Progenitor cell of endocrine pancreas (in vitro differentiated cells): ENCODE measurements around the gene LSM14A. TPM values are rescaled to one million over a fixed set of nuclear protein-coding genes. Genes with fewer than 3 reads are reported as not detected.

Experiments
- DNase-seq: peaks from one replicate; pipeline ENCODE4 v3.0.0; 2021; ENCODE audit warnings: low spot score; ENCODE audit not compliant: unreplicated experiment
- H3K27ac Mint-ChIP-seq: 2 replicates; pipeline ENCODE4 v1.8.0; 2021; ENCODE audit warnings: mild to moderate bottlenecking, moderate library complexity, mixed read lengths
- H3K27me3 Mint-ChIP-seq: 2 replicates; pipeline ENCODE4 v1.8.0; 2021; ENCODE audit warnings: mixed read lengths
- H3K36me3 Mint-ChIP-seq: 2 replicates; pipeline ENCODE4 v1.8.0; 2022; ENCODE audit warnings: mixed read lengths; ENCODE audit not compliant: insufficient read depth
- H3K4me1 Mint-ChIP-seq: 2 replicates; pipeline ENCODE4 v1.8.0; 2021; ENCODE audit warnings: low read depth, mixed read lengths
- H3K4me3 Mint-ChIP-seq: 2 replicates; pipeline ENCODE4 v1.8.0; 2021; ENCODE audit warnings: low read depth, mild to moderate bottlenecking, moderate library complexity, mixed read lengths
- H3K9me3 Mint-ChIP-seq: 2 replicates; pipeline ENCODE4 v1.8.0; 2021; ENCODE audit warnings: low read depth, mixed read lengths
- CTCF ChIP-seq: fragments of 200-600 bp; sonication (generic); IDR thresholded peaks from one replicate; pipeline ENCODE4 v1.5.0; 2021; ENCODE audit warnings: antibody characterized with exemption, mild to moderate bottlenecking; ENCODE audit not compliant: unreplicated experiment
- total RNA-seq: library from RNA; stranded (reverse); gene quantifications from 2 replicates; pipeline ENCODE4 v1.2.1, GENCODE V29; 2021

Gene LSM14A
- total RNA-seq, 1 donor from 2014 or later: 133 TPM

DNA sequence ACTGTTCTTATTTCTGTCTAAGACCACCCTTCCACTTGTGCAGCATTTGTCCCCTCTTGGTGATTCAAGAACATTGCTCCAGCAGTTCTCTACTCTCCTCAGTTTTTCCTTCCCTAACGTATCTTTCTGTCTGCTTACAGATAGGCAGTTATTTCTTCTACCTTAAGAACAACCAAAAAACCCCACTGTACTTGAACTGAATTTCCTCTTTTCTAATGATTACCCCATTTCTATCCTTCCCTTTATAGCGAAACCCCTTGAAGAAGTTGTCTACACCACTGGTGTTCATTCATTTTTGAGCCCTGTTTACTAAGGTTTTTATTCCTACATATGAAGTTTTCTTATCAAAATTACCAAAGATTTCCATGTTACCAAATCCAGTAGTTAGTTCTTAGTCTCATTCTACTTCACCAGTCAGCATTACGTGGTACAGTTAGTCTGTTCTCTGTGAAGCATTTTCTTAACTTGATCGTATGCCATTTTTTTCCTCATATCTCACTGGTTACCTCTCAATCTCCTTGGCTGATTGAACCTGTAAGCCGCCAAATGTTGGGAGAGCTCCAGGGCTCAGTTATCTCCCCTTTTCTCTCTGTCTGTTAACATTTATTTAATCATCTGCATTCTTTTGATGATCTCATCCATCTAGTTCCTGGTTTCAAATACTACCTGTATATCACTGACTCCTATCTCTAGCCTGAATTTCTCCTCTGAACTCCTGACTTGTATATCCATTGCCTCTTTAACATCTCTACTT lies 9.0 kb downstream of the LSM14A start:
- no peak for TF ChIP-seq CTCF
- Mint-ChIP-seq H3K4me3 (no peak overlapping the region), H3K27ac (peak overlapping the region; percentile 44), H3K9me3 (no peaks in the 10 kb centered on the region), H3K27me3 (no peaks in the 10 kb centered on the region), H3K36me3 (peaks cover 3% of the 10 kb centered on the region), H3K4me1 (peaks cover 48% of the 10 kb centered on the region)
- no peak for DNase-seq

DNA sequence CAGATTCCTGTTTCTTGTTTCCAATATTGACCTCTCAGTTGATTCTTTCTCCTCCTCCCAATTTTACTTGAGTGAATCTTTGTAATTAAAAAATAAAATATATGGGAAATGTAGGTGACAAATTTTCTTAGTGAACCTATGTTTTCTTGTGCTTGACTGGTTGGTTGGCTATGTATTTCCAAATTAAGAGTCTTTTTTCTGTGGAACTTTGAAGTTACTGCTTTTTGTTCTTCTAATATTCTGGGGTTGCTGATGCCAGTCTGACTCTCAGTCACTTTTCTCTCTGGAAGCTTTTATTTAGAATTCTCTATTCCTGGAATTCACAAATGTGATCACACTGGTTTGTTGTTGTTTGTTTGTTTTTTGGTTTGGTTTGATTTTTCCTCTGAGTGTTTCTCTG lies 9.8 kb downstream of the LSM14A start:
- Mint-ChIP-seq H3K36me3 (peaks cover 3% of the 10 kb centered on the region), H3K4me1 (peaks cover 41% of the 10 kb centered on the region)

DNA sequence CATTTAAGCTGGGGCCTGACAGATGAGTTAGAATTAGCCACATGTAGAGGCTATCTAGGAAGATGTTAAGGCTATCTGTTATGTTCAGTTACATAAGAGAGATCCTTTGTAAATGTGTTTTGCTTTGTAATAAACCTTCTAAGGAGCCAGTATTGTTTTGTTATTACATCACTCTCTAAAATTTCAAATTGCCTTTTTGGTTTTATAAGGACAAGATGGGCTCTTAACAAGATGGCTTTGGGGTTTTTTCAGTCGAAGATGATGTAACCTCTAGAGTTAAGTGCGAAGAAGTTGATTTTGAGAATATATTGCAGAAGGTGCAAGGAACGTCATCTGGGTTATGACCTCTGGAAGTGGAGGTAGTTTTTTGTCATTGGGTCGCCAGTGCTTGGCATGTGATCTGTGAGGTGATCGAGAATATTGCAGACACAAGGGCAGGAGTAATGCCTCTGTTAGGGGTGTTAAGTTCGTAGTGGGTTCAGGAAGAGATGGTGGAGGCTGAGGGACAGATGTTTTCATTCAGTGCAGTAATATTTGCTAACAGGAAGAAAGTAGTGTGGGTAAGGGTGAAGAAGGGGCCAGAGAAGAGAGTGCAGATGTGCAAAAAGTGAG lies 12.7 kb downstream of the LSM14A start:
- Mint-ChIP-seq H3K4me3 (no peak overlapping the region), H3K4me1 (peaks cover 31% of the 10 kb centered on the region), H3K9me3 (no peaks in the 10 kb centered on the region), H3K27ac (peak overlapping the region; percentile 9), H3K36me3 (peaks cover 2% of the 10 kb centered on the region), H3K27me3 (no peaks in the 10 kb centered on the region)
- DNase-seq: no peak
- TF ChIP-seq CTCF: no peak

More for the DNA sequence above, 9.8 kb downstream of the LSM14A start:
- H3K27me3 Mint-ChIP-seq: no peaks in the 10 kb centered on the region
- peak overlapping the region; percentile 51 for H3K27ac Mint-ChIP-seq
- no peak for DNase-seq
- no peaks in the 10 kb centered on the region for H3K9me3 Mint-ChIP-seq
- TF ChIP-seq CTCF: no peak
- no peak overlapping the region for H3K4me3 Mint-ChIP-seq

DNA sequence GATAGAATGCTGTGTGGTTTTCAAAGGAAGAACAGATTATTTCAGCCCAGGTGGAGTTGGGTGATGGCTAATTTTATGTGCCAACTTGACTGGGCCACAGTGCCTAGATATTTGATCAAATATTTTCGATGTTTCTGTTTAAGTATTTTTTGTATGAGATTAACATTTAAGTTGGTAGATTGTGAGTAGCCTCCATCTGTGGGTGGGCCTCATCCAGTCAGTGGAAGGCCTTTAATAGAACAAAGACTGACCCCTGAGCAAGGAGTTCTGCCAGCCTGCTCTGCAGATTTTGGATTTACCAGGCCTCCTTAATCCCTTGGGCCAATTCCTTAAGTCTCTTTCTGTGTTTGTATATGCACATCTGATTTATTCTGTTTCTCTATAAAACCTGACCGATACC lies 13.9 kb downstream of the LSM14A start:
- DNase-seq: no peak
- Mint-ChIP-seq H3K4me3 (no peak overlapping the region), H3K27me3 (no peaks in the 10 kb centered on the region), H3K36me3 (no peaks in the 10 kb centered on the region), H3K4me1 (peaks cover 27% of the 10 kb centered on the region), H3K27ac (peak overlapping the region; percentile 39), H3K9me3 (no peaks in the 10 kb centered on the region)
- TF ChIP-seq CTCF: no peak

DNA sequence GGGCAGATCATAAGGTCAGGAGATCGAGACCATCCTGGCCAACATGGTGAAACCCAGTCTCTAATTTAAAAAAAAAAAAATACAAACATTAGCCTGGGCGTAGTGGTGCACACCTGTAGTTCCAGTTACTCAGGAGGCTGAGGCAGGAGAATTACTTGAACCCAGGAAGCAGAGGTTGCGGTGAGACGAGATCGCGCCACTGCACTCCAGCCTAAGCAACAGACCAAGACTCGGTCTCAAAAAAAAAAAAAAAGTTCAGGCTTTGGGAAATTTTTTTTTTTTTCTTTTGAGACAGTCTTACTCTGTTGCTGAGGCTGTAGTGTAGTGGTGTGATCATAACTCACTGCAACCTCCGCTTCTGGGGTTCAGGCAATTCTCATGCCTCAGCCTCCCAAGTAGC lies 14.7 kb downstream of the LSM14A start:
- no peaks in the 10 kb centered on the region for H3K36me3 Mint-ChIP-seq
- no peak overlapping the region for H3K4me3 Mint-ChIP-seq
- DNase-seq: no peak
- TF ChIP-seq CTCF: no peak
- no peak overlapping the region for H3K27ac Mint-ChIP-seq
- no peaks in the 10 kb centered on the region for H3K9me3 Mint-ChIP-seq
- H3K4me1 Mint-ChIP-seq: peaks cover 22% of the 10 kb centered on the region
- H3K27me3 Mint-ChIP-seq: no peaks in the 10 kb centered on the region
